H9 (cell line): ENCODE data around the gene TRMT6. TPM values are rescaled to one million over a fixed set of nuclear protein-coding genes. Genes with fewer than 3 reads are reported as not detected.

Source experiments
- DNase-seq: peaks from one replicate; pipeline ENCODE4 v3.0.0-alpha.2; 2017
- H2AFZ ChIP-seq: one replicate; pipeline ENCODE4 v1.6.1; 2013; ENCODE audit warnings: mild to moderate bottlenecking, low read length, control low read depth, moderate library complexity
- H2AK5ac ChIP-seq: 2 replicates; pipeline ENCODE4 v1.6.1; 2013; ENCODE audit warnings: low read length, control low read depth, mixed read lengths; ENCODE audit not compliant: insufficient read length
- H2BK120ac ChIP-seq: one replicate; pipeline ENCODE4 v1.6.1; 2013; ENCODE audit warnings: low read depth, mild to moderate bottlenecking, low read length, control low read depth, inconsistent platforms; ENCODE audit not compliant: poor library complexity, severe bottlenecking
- H2BK12ac ChIP-seq: 2 replicates; pipeline ENCODE4 v1.6.1; 2013; ENCODE audit warnings: low read length, control low read depth, mixed read lengths, low read depth; ENCODE audit not compliant: insufficient read length
- H2BK15ac ChIP-seq: 2 replicates; pipeline ENCODE4 v1.6.1; 2013; ENCODE audit warnings: low read depth, low read length, control low read depth
- H2BK20ac ChIP-seq: one replicate; pipeline ENCODE4 v1.6.1; 2013; ENCODE audit warnings: low read depth, mild to moderate bottlenecking, low read length, control low read depth, inconsistent platforms; ENCODE audit not compliant: poor library complexity, severe bottlenecking
- H2BK5ac ChIP-seq: 2 replicates; pipeline ENCODE4 v1.6.1; 2013; ENCODE audit warnings: low read length, control low read depth, mixed read lengths; ENCODE audit not compliant: insufficient read length
- H3K14ac ChIP-seq: 2 replicates; pipeline ENCODE4 v1.6.1; 2013; ENCODE audit warnings: low read length, control low read depth; ENCODE audit not compliant: insufficient read depth
- H3K18ac ChIP-seq: 2 replicates; pipeline ENCODE4 v1.6.1; 2013; ENCODE audit warnings: low read depth, mild to moderate bottlenecking, mixed read lengths, low read length, control low read depth; ENCODE audit not compliant: insufficient read length
- H3K23ac ChIP-seq: 2 replicates; pipeline ENCODE4 v1.6.1; 2013; ENCODE audit warnings: low read length, control low read depth, mixed read lengths, low read depth; ENCODE audit not compliant: insufficient read length
- H3K23me2 ChIP-seq: 2 replicates; pipeline ENCODE4 v1.6.1; 2013; ENCODE audit warnings: low read depth, mild to moderate bottlenecking, mixed read lengths, low read length, control low read depth; ENCODE audit not compliant: insufficient read length, poor library complexity, severe bottlenecking
- H3K27ac ChIP-seq: 2 replicates; pipeline ENCODE4 v1.5.1; 2013; ENCODE audit warnings: low read length, control low read depth, mixed read lengths, low read depth; ENCODE audit not compliant: insufficient read length
- H3K27me3 ChIP-seq: 2 replicates; pipeline ENCODE4 v1.6.1; 2013; ENCODE audit warnings: low read length, control low read depth, inconsistent platforms; ENCODE audit not compliant: insufficient read depth
- H3K4ac ChIP-seq: 2 replicates; pipeline ENCODE4 v1.6.1; 2013; ENCODE audit warnings: low read depth, mild to moderate bottlenecking, control low read depth, inconsistent platforms, low read length, moderate library complexity
- H3K4me1 ChIP-seq: 2 replicates; pipeline ENCODE4 v1.6.1; 2013; ENCODE audit warnings: low read length, control low read depth, inconsistent platforms; ENCODE audit not compliant: insufficient read depth
- H3K4me2 ChIP-seq: 2 replicates; pipeline ENCODE4 v1.6.1; 2013; ENCODE audit warnings: low read length, control low read depth, mixed read lengths; ENCODE audit not compliant: insufficient read length, insufficient read depth
- H3K56ac ChIP-seq: 2 replicates; pipeline ENCODE4 v1.6.1; 2013; ENCODE audit warnings: low read depth, mild to moderate bottlenecking, mixed read lengths, low read length, control low read depth; ENCODE audit not compliant: insufficient read length
- H3K79me1 ChIP-seq: 2 replicates; pipeline ENCODE4 v1.6.1; 2013; ENCODE audit warnings: low read depth, mild to moderate bottlenecking, moderate library complexity, low read length, control low read depth, inconsistent platforms; ENCODE audit not compliant: insufficient read depth, poor library complexity, severe bottlenecking
- H3K79me2 ChIP-seq: 2 replicates; pipeline ENCODE4 v1.6.1; 2013; ENCODE audit warnings: low read length, control low read depth, inconsistent platforms; ENCODE audit not compliant: insufficient read depth
- H3K9ac ChIP-seq: 2 replicates; pipeline ENCODE4 v1.6.1; 2013; ENCODE audit warnings: low read length, control low read depth, mixed read lengths; ENCODE audit not compliant: insufficient read length; ENCODE audit errors: extremely low read depth
- H3K9me3 ChIP-seq: one replicate; pipeline ENCODE4 v1.6.1; 2013; ENCODE audit warnings: low read depth, low read length, inconsistent platforms; ENCODE audit not compliant: control insufficient read depth
- H3T11ph ChIP-seq: one replicate; pipeline ENCODE4 v1.6.1; 2013; ENCODE audit warnings: mild to moderate bottlenecking, low read length, control low read depth, inconsistent platforms
- H4K20me1 ChIP-seq: one replicate; pipeline ENCODE4 v1.6.1; 2013; ENCODE audit not compliant: control insufficient read depth, insufficient read length, insufficient read depth
- H4K5ac ChIP-seq: 2 replicates; pipeline ENCODE4 v1.6.1; 2013; ENCODE audit warnings: low read depth, mild to moderate bottlenecking, mixed read lengths, low read length, control low read depth; ENCODE audit not compliant: insufficient read length
- H4K8ac ChIP-seq: replicated peaks from 2 replicates; pipeline ENCODE4 v1.6.1; 2013; ENCODE audit warnings: low read length, control low read depth, mixed read lengths, low read depth; ENCODE audit not compliant: insufficient read length
- H4K91ac ChIP-seq: 2 replicates; pipeline ENCODE4 v1.6.1; 2013; ENCODE audit warnings: low read depth, mild to moderate bottlenecking, moderate library complexity, mixed read lengths, low read length, control low read depth; ENCODE audit not compliant: insufficient read length
- H3K27ac Mint-ChIP-seq, 3 experiments: 2 replicates in 2 of 3; 3 replicates in 1 of 3; pipeline ENCODE4 v1.8.0; 2020 to 2021; ENCODE audit warnings: mixed read lengths in 3 of 3, mild to moderate bottlenecking in 1 of 3, moderate library complexity in 1 of 3
- H3K27me3 Mint-ChIP-seq: 2 replicates; pipeline ENCODE4 v1.8.0; 2021; ENCODE audit warnings: low read depth, mild to moderate bottlenecking, moderate library complexity, mixed read lengths
- H3K36me3 Mint-ChIP-seq, 3 experiments: 2 replicates in 2 of 3; 3 replicates in 1 of 3; pipeline ENCODE4 v1.8.0; 2020 to 2021; ENCODE audit warnings: low read depth in 3 of 3, mixed read lengths in 3 of 3; ENCODE audit not compliant: insufficient read depth in 1 of 3
- H3K4me1 Mint-ChIP-seq, 2 experiments: 2 replicates each; pipeline ENCODE4 v1.8.0; 2020; ENCODE audit warnings: mixed read lengths in 2 of 2
- H3K4me3 Mint-ChIP-seq, 2 experiments: 2 replicates in 1 of 2; 3 replicates in 1 of 2; pipeline ENCODE4 v1.8.0; 2020 to 2021; ENCODE audit warnings: mild to moderate bottlenecking in 2 of 2, mixed read lengths in 2 of 2, moderate library complexity in 1 of 2
- H3K9me3 Mint-ChIP-seq, 2 experiments: 2 replicates in 1 of 2; 3 replicates in 1 of 2; pipeline ENCODE4 v1.8.0; 2020; ENCODE audit warnings: mild to moderate bottlenecking in 2 of 2, mixed read lengths in 2 of 2, moderate library complexity in 1 of 2
- WGBS: extraction: QIAGEN DNeasy Blood & Tissue Kit; methylation state at CpG from one replicate; pipeline ENCODE4 v1.1.7; 2013; ENCODE audit warnings: missing lambda C conversion rate, low lambda C conversion rate, mixed read lengths; ENCODE audit not compliant: insufficient read length; ENCODE audit errors: extremely low coverage; 5-methylcytosine and 5-hydroxymethylcytosine counted together
- total RNA-seq: library from RNA; stranded (reverse); gene quantifications from 2 replicates; pipeline ENCODE4 v1.2.1, GENCODE V29; 2021
- TF ChIP-seq, protein P1 (sequence below): fragments of 200-600 bp; sonication (generic); conservative IDR thresholded peaks from 3 replicates; pipeline ENCODE4 v1.8.0; 2021; ENCODE audit warnings: antibody characterized with exemption, mild to moderate bottlenecking

Gene TRMT6
- total RNA-seq, 1 experiment from 2014 or later: 34.4 TPM

DNA sequence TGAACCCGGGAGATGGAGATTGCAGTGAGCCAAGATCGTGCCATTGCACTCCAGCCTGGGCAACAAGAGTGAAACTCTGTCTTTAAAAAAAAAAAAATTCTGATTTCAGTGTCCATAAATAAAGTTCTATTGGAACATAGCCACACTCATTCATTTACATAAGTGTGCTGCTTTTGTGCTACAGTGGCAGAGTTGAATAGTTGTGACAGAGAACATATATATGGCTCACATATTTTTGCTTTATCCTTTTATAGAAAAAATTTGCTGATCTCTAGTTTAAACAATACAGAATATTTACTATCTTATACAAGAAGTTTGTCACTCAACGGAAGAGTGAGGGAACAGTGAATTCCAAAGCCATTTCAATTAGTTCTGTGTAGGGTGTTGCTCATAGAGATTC is 18.1 kb upstream of the TRMT6 start:
- Histone ChIP-seq H4K5ac (no peak overlapping the region), H3K27me3 (peaks cover 18% of the 10 kb centered on the region; the same call in 1 of the 2 replicates), H3K9me3 (no peaks in the 10 kb centered on the region), H3K79me2 (no peaks in the 10 kb centered on the region), H3K4ac (no peak overlapping the region), H3K14ac (no peak overlapping the region), H3K9ac (no peak overlapping the region), H3T11ph (no peak overlapping the region), H3K23ac (no peak overlapping the region), H3K23me2 (no peaks in the 10 kb centered on the region), H4K8ac (no peak overlapping the region), H3K56ac (no peak overlapping the region), H3K79me1 (no peaks in the 10 kb centered on the region), H2BK12ac (no peak overlapping the region), H3K4me2 (no peak overlapping the region), H2BK20ac (no peak overlapping the region), H3K18ac (no peak overlapping the region), H2BK5ac (no peak overlapping the region), H3K4me1 (no peaks in the 10 kb centered on the region), H4K91ac (no peak overlapping the region), H3K27ac (no peak overlapping the region), H2AK5ac (no peak overlapping the region), H2BK120ac (no peak overlapping the region), H4K20me1 (no peaks in the 10 kb centered on the region), H2AFZ (no peak overlapping the region), H2BK15ac (no peak overlapping the region)
- Mint-ChIP-seq H3K4me1 (peaks cover 19 to 22% of the 10 kb centered on the region in 2 experiments), H3K9me3 (no peaks in the 10 kb centered on the region), H3K4me3 (no peak overlapping the region), H3K27ac (no peak overlapping the region), H3K27me3 (peaks cover 82% of the 10 kb centered on the region), H3K36me3 (peaks cover 32 to 83% (median 55%) of the 10 kb centered on the region in 3 experiments)
- TF ChIP-seq, protein P1, sequence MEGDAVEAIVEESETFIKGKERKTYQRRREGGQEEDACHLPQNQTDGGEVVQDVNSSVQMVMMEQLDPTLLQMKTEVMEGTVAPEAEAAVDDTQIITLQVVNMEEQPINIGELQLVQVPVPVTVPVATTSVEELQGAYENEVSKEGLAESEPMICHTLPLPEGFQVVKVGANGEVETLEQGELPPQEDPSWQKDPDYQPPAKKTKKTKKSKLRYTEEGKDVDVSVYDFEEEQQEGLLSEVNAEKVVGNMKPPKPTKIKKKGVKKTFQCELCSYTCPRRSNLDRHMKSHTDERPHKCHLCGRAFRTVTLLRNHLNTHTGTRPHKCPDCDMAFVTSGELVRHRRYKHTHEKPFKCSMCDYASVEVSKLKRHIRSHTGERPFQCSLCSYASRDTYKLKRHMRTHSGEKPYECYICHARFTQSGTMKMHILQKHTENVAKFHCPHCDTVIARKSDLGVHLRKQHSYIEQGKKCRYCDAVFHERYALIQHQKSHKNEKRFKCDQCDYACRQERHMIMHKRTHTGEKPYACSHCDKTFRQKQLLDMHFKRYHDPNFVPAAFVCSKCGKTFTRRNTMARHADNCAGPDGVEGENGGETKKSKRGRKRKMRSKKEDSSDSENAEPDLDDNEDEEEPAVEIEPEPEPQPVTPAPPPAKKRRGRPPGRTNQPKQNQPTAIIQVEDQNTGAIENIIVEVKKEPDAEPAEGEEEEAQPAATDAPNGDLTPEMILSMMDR: no peak
- no CpG with 5 or more reads among the region's 3 CpGs for WGBS
- no peak for DNase-seq
